GM18517 (cell line): ENCODE results near the gene ALAD.
"Not testable (repeated sequence)": the region's sequence is repeated elsewhere in the genome, so short reads cannot be mapped to it uniquely, and the experiment has no call there.

Experiments used
- ATAC-seq: cut with Tn5 transposase; IDR thresholded peaks from one replicate; pipeline ENCODE4 v1.9.1; 2021; ENCODE audit warnings: mild to moderate bottlenecking, moderate library complexity; ENCODE audit not compliant: unreplicated experiment

ALAD gene

GRCh38 chr9:113375057-113376023 lies 25.7 kb downstream of the ALAD start:
- no peak for ATAC-seq

GRCh38 chr9:113373676-113374392 lies 27.2 kb downstream of the ALAD start:
- ATAC-seq, result no peak

GRCh38 chr9:113373256-113373655 lies 27.8 kb downstream of the ALAD start:
- no peak for ATAC-seq

- ATAC-seq, result no peak
Measured at GRCh38 chr9:113372059-113372458, 29.0 kb downstream of the ALAD start.

- ATAC-seq, result no peak
Measured at GRCh38 chr9:113370806-113371325, 30.2 kb downstream of the ALAD start.

- no peak for ATAC-seq
Measured at GRCh38 chr9:113369855-113370140, 31.3 kb downstream of the ALAD start.

- ATAC-seq, result no peak
Measured at GRCh38 chr9:113368982-113369854, 31.9 kb downstream of the ALAD start.

- ATAC-seq, result no peak
Measured at GRCh38 chr9:113368348-113368981, 32.6 kb downstream of the ALAD start.

GRCh38 chr9:113365652-113366051 lies 35.4 kb downstream of the ALAD start:
- ATAC-seq, result not testable (repeated sequence)

GRCh38 chr9:113364951-113365350 lies 36.1 kb downstream of the ALAD start:
- ATAC-seq, result no peak

- ATAC-seq, result no peak
Measured at GRCh38 chr9:113363336-113363735, 37.7 kb downstream of the ALAD start.

- ATAC-seq, result no peak
Measured at GRCh38 chr9:113361304-113362018, 39.6 kb downstream of the ALAD start.

GRCh38 chr9:113360242-113360842 lies 40.7 kb downstream of the ALAD start:
- ATAC-seq, result no peak

- ATAC-seq, result no peak
Measured at GRCh38 chr9:113359385-113359784, 41.7 kb downstream of the ALAD start.

- no peak for ATAC-seq
Measured at GRCh38 chr9:113356686-113357292, 44.3 kb downstream of the ALAD start.

GRCh38 chr9:113355040-113355596 lies 46.0 kb downstream of the ALAD start:
- no peak for ATAC-seq

GRCh38 chr9:113352411-113352810 lies 48.7 kb downstream of the ALAD start:
- ATAC-seq, result no peak

- ATAC-seq, result no peak
Measured at GRCh38 chr9:113352006-113352405, 49.1 kb downstream of the ALAD start.

GRCh38 chr9:113350937-113351336 lies 50.1 kb downstream of the ALAD start:
- ATAC-seq, result peak; percentile 47
